Epithelial cell of prostate (primary cell): ENCODE measurements around the gene APEH.

Source experiments
- DNase-seq: peaks from one replicate; pipeline ENCODE4 v3.0.0-alpha.2; 2011; ENCODE audit warnings: low read depth, low spot score
- H3K27ac ChIP-seq: fragments of 450-650 bp; 2 replicates; pipeline ENCODE4 v1.5.1; 2017; ENCODE audit warnings: mild to moderate bottlenecking

Gene APEH

GRCh38 chr3:49673715-49674496 lies at the start of gene APEH:
APEH (plus strand) TSS chr3:49674351; CDS start chr3:49674402, 51 bp downstream.
- peak; percentile 83 for DNase-seq
- peak within 1 kb of the TSS; percentile 82 for H3K27ac ChIP-seq

DNA sequence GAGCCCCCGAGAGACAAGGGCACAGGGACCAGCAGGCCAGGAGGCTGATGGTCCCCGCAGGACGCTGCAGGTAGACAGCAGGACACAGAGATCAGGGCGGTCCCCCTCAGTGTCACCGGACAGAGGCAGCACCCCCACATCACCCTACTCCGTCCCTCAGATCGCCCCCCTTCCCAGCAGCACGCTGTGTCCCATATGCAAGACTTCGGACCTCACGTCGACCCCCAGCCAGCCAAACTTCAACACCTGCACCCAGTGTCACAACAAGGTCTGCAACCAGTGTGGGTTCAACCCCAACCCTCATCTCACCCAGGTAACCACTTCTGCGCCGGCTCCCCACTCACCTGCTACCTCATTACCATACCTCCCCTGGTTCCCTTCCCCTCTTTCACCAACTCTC lies 49.1 kb upstream of the APEH start:
- H3K27ac ChIP-seq = no peak overlapping the region

GRCh38 chr3:49626101-49626581 lies 48.0 kb upstream of the APEH start:
- DNase-seq = no peak
- no peak overlapping the region for H3K27ac ChIP-seq

More for the DNA sequence above, 49.1 kb upstream of the APEH start:
- no peak for DNase-seq

DNA sequence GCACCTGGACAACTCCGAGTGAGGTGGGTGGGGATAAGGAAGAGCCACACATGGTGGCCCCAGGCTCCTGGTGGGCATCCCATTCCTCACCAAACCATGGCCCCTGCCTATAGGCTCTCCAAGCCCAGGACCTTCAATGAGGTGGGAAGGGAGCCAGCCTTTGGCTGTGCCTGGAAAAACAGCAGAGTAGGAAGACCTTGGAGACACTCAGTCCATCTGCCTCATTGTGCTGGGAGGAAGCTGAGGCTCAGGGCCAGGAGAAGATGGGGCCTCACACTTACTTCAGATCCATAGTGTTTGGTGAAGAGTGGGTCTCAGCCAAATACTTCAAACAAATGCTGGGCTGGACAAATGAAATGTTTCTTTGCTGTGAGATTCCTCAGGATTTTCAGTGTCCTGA lies 47.4 kb upstream of the APEH start:
- no peak for DNase-seq

DNA sequence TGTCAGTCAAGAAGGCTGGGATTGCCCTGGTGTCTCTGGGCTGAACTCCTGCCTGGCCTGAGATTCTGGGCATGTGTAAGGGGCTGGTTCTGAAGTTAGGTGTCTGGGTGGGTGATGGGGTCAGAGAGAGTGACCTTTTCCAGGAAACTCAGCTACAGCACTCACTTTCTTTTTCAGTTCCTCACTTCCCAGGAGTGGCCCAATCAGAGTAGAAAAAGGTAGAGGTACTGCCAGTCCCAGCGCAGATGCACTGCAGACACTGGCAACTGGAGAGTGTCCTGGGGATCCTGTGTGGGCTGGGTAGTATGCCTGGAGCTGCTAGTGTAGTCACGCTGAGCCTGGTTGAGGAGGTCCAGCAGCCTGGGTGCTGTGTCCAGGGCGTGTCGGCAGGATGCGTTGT lies 46.5 kb upstream of the APEH start:
- DNase-seq = no peak
- no peak overlapping the region for H3K27ac ChIP-seq

More for the DNA sequence above, 47.4 kb upstream of the APEH start:
- H3K27ac ChIP-seq = no peak overlapping the region

GRCh38 chr3:49628249-49628648 lies 45.9 kb upstream of the APEH start:
- no peak for DNase-seq
- no peak overlapping the region for H3K27ac ChIP-seq

- H3K27ac ChIP-seq = no peak overlapping the region
- no peak for DNase-seq
Measured at GRCh38 chr3:49629451-49629850, 44.7 kb upstream of the APEH start.

- H3K27ac ChIP-seq = no peak overlapping the region
- no peak for DNase-seq
Measured at GRCh38 chr3:49629866-49630265, 44.3 kb upstream of the APEH start.

DNA sequence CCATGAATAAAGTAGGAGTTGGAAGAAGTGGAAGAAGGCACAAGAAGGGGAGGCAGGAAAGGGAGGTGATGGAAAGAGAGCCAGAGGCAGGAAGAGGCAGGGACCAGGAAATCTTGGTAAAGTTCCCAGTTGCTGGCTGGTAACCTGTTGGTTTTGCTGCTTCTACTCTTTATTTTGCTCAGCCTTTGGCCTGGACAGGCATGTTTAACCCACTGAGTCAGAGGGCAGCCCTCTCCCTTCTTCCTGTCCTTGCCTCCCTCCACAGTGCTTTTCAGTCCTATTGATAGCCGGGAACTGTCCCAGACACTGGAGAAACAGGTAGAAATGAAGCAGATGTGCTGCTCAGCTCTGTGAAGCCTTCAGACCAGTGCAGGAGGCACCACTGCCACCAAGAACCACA lies 43.4 kb upstream of the APEH start:
- no peak for DNase-seq
- H3K27ac ChIP-seq = no peak overlapping the region

GRCh38 chr3:49634736-49635135 lies 39.4 kb upstream of the APEH start:
- no peak for DNase-seq
- no peak overlapping the region for H3K27ac ChIP-seq

DNA sequence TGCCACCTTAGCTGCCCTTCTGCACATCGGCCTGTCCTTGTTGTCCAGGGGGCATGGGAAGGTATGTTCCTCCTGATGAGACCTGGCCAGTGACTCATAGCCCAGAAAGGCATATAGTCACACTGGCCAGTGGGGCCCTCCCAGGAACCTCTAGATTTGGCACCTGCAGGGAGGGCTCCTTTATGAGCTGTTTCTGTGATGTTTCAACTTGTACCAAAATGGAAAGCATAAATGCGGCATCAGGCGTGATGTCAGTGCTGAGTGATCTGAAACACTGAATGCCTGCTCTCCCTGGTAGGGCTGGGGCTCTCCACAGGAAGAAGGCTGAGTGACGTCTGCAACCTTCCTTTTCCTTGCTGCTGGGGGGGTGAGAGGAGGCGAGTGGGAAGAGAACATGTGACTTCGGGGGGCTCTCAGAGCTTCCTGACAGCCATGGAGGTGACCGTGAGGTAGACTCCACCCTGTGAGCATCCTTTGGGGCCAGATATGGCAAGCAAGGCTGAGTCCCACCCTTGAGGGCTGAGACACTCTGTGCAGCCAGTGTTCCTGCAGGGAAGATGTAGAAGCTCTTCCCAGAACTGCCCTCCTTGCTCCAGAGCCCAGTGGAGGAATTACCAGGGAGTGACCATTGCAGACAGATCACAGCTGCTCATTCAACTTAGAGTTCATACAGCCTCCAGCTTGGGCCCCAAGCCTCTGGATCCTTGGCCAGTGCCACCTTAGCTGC lies 37.1 kb upstream of the APEH start:
- H3K27ac ChIP-seq = peak overlapping the region; percentile 67

GRCh38 chr3:49638445-49638844 lies 35.7 kb upstream of the APEH start:
- DNase-seq = peak; percentile 20
- no peak overlapping the region for H3K27ac ChIP-seq

More for the DNA sequence above, 37.1 kb upstream of the APEH start:
- peak; percentile 51 for DNase-seq

DNA sequence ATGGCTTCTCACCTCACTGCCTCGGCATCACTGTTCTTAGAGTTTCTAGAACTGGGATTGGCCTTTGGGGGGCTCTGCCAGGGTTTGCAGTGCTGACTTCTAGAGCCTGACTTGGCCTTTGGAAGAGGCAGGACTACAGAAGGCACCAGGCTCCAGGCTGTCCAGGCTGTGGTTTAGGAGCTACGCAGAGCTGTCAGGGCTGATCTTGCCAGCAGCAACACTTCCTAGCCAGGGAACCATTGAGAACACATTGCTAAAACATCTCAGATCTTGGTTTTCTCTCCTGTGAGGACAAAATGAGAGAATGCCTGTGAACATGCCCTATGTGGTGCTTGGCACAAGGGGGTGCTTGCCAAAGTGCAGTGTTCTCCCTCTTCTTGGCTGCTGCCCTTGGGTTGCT lies 34.6 kb upstream of the APEH start:
- DNase-seq = no peak
- no peak overlapping the region for H3K27ac ChIP-seq

DNA sequence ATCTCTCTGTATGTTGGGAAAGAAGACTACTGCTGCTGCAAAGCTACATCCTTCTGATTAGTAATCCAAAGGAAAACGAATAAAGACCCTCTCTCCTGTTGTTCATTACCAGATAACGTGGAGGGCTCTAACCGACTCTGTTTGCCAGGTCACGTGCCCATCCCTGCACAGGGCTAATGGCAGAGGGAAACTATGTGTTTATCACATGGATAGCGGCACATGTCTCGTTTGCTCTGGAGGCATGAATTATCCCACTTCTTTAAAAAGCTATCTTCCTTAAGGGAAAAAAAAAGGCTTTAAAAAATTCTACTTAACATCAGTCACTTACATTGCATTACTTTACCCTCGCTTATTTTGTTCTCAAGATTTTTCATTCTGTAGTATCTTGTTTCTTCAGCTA lies 32.9 kb upstream of the APEH start:
- no peak overlapping the region for H3K27ac ChIP-seq
- no peak for DNase-seq

- DNase-seq = no peak
- H3K27ac ChIP-seq = no peak overlapping the region
Measured at GRCh38 chr3:49641921-49642707, 32.0 kb upstream of the APEH start.

DNA sequence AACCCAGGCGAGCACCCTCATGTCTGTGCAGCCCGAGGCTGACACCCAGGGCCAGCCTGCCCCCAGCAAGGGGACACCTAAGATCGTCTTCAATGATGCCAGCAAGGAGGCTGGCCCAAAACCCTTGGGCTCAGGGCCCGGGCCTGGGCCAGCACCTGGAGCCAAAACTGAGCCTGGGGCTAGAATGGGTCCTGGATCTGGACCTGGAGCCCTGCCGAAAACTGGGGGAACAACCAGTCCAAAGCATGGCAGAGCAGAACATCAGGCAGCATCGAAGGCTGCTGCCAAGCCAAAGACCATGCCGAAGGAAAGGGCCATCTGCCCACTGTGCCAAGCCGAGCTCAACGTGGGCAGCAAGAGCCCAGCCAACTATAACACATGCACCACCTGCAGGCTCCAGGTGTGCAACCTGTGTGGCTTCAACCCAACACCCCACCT lies 31.4 kb upstream of the APEH start:
- DNase-seq = no peak
- H3K27ac ChIP-seq = no peak overlapping the region

DNA sequence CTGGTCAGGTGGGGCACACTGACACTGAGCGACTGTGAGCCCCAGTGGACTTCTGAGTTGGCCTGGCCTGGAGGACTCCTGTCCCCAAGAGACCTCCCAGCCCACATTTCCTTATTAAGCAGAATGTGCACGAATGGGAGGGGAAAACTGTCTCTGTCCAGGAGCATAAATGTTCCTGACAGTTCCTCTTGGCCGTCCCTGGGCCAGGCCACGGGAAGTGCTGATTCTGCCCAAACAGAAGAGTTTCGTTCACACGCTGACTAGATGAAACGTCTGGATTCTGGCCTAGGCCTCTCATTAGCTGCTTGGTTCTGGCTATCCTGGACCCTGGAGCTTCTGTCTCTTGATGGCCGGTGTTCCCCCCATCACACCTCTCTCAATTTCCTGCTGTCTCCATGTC lies 29.5 kb upstream of the APEH start:
- no peak for DNase-seq
- H3K27ac ChIP-seq = no peak overlapping the region

DNA sequence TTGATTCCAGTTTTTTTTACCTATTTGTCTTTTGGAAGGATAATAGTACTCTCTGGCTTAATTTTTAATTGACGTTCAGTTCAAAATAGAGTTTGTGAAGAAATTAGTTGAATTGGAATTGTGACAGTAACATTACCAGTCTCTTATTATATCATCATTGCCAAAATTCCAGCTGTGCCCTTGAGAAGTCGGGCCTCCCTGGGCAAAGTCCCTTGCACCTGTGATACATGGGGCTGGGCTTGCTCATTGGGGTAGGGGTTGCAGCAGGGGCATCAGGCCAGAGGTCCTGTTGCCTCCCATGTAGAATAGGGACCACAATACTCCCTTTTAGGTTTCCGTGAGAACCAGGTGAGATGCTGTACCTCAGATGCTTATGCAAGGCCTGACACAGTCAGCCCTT lies 27.9 kb upstream of the APEH start:
- DNase-seq = no peak
- no peak overlapping the region for H3K27ac ChIP-seq

DNA sequence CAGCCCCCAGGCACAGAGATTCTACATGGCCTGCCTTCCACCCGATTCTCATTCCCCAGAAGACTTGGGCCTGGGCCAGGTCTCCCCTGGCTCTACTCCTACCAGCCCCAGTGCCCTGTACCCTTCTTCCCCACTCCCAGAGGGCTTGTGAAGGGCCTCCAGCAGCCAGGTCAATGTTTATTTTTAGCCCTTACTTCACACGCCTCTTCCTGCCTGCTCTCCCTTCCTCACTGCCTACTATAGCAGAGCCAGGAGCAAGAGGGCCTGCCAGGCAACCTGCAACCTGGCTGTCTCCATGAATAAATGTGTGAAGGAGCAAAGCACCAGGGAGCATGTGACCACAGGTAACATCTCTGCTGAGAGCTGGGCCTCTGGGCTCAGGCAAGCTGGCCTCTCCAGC lies 26.4 kb upstream of the APEH start:
- DNase-seq = no peak
- no peak overlapping the region for H3K27ac ChIP-seq

DNA sequence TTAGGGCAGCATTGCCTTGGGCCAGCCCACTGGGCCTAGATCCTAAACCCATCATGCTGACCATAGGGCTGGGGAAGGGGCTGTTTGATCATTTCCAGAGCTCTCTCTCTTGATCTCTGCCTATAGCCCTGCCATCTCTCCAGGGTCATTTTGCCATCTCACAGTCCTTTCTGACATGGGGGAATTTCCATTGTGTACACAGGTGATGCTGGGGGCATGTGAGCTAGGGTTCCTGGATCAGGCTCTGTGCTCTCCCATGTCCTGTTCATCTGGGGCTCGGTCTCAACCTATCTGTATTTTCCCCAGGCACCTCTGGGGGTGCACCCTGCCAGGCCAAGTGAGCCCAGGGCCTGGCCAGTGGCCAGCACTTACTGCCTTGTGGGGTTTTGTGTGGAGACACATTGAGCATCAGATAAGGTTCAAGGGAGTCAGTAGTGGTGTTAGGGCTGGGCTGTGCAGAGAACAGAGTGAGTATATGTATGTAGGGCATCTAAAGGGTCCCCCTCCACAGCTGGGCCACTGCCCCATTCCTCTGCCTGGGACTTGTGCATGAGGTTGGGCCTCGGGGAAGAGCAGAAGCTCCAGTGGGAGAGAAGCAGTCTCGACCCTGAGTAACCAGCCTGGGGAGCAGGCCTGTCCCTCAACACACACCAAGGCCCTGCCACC lies 25.7 kb upstream of the APEH start:
- no peak overlapping the region for H3K27ac ChIP-seq
- DNase-seq = no peak
